GM12874 (cell line): ENCODE measurements around the gene PLA2G12A.

Source experiments
- CTCF ChIP-seq: IDR thresholded peaks from 2 replicates; pipeline ENCODE4 v1.5.1; 2011; ENCODE audit warnings: low read depth, mild to moderate bottlenecking, control low read depth, low read length, moderate library complexity; ENCODE audit not compliant: insufficient read depth

PLA2G12A gene

GRCh38 chr4:109690690-109691410 is 39.0 kb downstream of the PLA2G12A start:
- no peak for TF ChIP-seq CTCF

GRCh38 chr4:109684727-109685126 is 45.1 kb downstream of the PLA2G12A start:
- no peak for TF ChIP-seq CTCF

GRCh38 chr4:109683621-109684253 is 46.1 kb downstream of the PLA2G12A start:
- TF ChIP-seq CTCF: no peak

GRCh38 chr4:109682875-109683274 is 47.0 kb downstream of the PLA2G12A start:
- no peak for TF ChIP-seq CTCF

- TF ChIP-seq CTCF: no peak
Observed at GRCh38 chr4:109676886-109677285, 53.0 kb downstream of the PLA2G12A start.

- no peak for TF ChIP-seq CTCF
Observed at GRCh38 chr4:109675843-109676242, 54.0 kb downstream of the PLA2G12A start.

GRCh38 chr4:109675181-109675580 is 54.7 kb downstream of the PLA2G12A start:
- no peak for TF ChIP-seq CTCF
